Kidney epithelial cell (primary cell): ENCODE results near the gene GATD1. TPM values are rescaled to one million over a fixed set of nuclear protein-coding genes. Genes with fewer than 3 reads are reported as not detected.

Experiments
- DNase-seq: peaks from one replicate; pipeline ENCODE4 v3.0.0-alpha.2; 2010; ENCODE audit warnings: low read depth
- H3K27me3 ChIP-seq: 2 replicates; pipeline ENCODE4 v1.6.0; 2011; ENCODE audit warnings: low read length; ENCODE audit not compliant: control insufficient read depth, insufficient read depth
- H3K36me3 ChIP-seq: 2 replicates; pipeline ENCODE4 v1.5.1; 2011; ENCODE audit warnings: low read length; ENCODE audit not compliant: control insufficient read depth, insufficient read depth
- H3K4me3 ChIP-seq: 2 replicates; pipeline ENCODE4 v1.5.1; 2011; ENCODE audit warnings: low read depth, mild to moderate bottlenecking, control low read depth, low read length
- CTCF ChIP-seq: IDR thresholded peaks from 2 replicates; pipeline ENCODE4 v1.5.1; 2011; ENCODE audit warnings: mild to moderate bottlenecking, moderate library complexity, low read length, control low read depth, inconsistent platforms; ENCODE audit not compliant: insufficient read depth, poor library complexity, severe bottlenecking
- total RNA-seq: library from RNA; depleted of rRNA; stranded (reverse); fragments of >200 nt; gene quantifications from 2 replicates; pipeline ENCODE4 v1.2.3, GENCODE V29; 2015

The GATD1 gene
- total RNA-seq, 1 donor from 2014 or later: 27.6 TPM

DNA sequence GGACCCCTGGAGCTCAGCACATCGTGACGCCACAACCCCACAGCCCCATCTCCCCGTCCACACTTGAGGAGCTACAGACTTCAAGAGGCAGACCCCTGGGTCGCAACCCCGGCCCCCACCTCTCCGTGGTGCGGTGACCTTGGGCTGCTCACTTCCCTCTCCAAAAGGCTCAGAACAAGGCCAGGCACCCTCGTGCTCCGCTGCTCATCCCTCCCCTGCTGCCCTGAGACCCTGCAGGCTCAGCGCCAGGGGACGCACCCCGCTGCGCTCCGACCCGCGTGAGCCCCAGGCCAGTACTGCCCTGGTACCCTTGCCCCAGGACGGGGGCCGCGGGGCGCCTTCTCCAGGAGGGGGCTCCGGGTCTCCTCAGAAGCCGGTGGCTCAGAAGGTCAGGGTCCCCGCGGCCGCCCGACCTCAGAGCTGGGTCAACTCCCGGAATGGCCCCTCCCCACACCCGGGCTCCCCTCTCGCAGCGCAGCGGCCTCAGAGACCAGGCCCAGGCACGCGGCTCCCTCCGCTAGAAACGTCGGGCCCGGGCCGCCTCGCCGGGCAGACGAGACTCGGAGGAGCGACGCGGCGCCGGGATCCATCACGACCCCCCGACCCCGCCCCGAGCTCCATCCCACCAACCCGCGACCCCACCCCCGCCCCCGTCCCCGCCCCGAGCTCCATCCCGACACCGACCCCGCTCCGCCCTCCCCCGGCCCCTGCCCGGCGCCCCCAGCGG is 563 bp downstream of the GATD1 start:
- Histone ChIP-seq H3K36me3 (peaks cover under 1% of the 10 kb centered on the region), H3K27me3 (no peaks in the 10 kb centered on the region), H3K4me3 (peak overlapping the region; percentile 80)
- TF ChIP-seq CTCF: no peak
- DNase-seq: no peak

- TF ChIP-seq CTCF: no peak
- Histone ChIP-seq H3K4me3 (peak overlapping the region; percentile 80), H3K36me3 (peaks cover 1% of the 10 kb centered on the region), H3K27me3 (no peaks in the 10 kb centered on the region)
- no peak for DNase-seq
These were observed 1.1 kb downstream of the GATD1 start for GRCh38 chr11:776263-776560.

GRCh38 chr11:774873-775592 is 2.3 kb downstream of the GATD1 start:
- Histone ChIP-seq H3K4me3 (no peak overlapping the region), H3K27me3 (no peaks in the 10 kb centered on the region), H3K36me3 (peaks cover 1% of the 10 kb centered on the region)
- no peak for DNase-seq
- peak; percentile 11 for TF ChIP-seq CTCF

- H3K27me3 ChIP-seq: no peaks in the 10 kb centered on the region
- H3K36me3 ChIP-seq: peaks cover 1% of the 10 kb centered on the region
- TF ChIP-seq CTCF: no peak
- no peak for DNase-seq
- H3K4me3 ChIP-seq: no peak overlapping the region
These were observed 3.5 kb downstream of the GATD1 start for GRCh38 chr11:773830-774229.

DNA sequence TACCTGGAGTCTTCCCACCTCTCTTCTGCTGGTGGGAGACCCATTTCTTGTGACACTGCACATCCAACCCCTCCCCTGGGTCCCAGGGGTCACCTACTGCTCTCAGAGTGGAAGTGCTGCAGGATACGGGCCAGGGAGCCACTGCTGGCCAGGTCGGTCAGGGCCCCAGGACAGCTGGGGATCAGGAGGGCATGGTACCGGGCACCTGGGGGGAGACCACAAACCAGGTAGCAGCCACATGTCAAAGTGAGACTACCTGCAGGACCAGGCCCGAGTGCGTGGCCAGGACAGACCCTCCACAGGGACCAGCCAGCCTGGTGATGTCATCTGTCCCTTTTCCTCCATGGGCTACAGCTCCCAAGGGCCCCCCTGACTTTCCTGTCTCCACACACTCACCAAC is 3.9 kb downstream of the GATD1 start:
- Histone ChIP-seq H3K36me3 (peaks cover 1% of the 10 kb centered on the region), H3K4me3 (no peak overlapping the region), H3K27me3 (no peaks in the 10 kb centered on the region)
- TF ChIP-seq CTCF: no peak
- DNase-seq: no peak
